ENCODE data around the gene SMAP2.
"Not testable (repeated sequence)": the region's sequence is repeated elsewhere in the genome, so short reads cannot be mapped to it uniquely, and the experiment has no call there.

The SMAP2 gene

DNA sequence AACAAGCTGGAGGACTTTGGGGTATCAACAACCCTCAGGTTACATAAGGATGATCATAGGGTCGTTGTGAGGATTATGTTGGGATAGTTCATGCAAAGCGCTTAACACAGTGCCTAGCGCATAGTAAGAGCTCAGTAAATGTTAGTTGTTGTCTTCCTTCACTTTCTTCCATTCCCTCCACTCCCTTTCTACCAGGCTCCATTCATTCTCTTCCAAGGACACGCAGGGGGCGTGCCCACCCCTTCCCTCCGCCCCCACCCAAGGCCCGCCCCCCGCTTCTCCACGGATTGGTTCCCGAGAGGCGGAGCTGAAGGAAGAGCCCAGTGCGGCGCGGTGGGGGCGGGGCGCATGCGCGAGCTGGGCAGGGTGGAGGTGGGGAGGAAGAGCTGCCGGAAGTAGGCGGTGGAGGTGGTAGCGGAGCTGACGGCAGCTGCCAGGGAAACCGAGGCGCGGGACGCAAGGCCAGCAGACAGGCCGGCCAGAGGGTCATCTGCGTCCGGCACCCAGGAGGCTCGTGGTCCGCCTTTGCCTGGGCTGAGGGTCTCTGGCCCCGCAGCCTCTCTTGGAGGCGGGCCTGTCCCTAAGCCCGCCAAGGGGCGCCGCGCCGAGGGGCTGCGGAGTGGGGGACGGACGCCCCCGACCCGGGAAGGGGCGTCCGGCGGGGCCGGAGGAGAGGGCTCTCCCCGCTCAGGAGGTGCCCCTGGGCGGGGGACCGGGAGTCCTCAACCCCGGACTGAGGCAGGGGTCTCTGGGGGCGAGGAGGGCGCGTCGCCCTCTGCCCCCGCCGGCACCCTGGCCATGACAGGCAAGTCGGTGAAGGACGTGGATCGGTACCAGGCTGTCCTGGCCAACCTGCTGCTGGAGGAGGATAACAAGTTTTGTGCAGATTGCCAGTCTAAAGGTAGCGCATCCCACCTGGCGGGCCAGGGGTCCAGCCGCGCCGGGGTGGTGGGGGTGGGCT is at the start of gene SMAP2:
TSS of gene SMAP2 (plus strand) at position 405 of the 961 bp plus-strand sequence. CDS start at position 799, 394 bp downstream.
- in situ Hi-C loops (cut with MboI; ENCODE audit: low sequenced_read_pairs) = no loop called here

GRCh38 chr1:40331403-40331802 is 42.1 kb upstream of the SMAP2 start:
- in situ Hi-C loops (cut with MboI; ENCODE audit: low sequenced_read_pairs) = loop anchor here (10.0 kb wide), 1 partner anchor 247 kb away; no protein-coding TSS in a partner anchor

GRCh38 chr1:40332695-40333094 is 40.8 kb upstream of the SMAP2 start:
- in situ Hi-C loops (cut with MboI; ENCODE audit: low sequenced_read_pairs) = loop anchor here (10.0 kb wide), 1 partner anchor 248 kb away; no protein-coding TSS in a partner anchor

DNA sequence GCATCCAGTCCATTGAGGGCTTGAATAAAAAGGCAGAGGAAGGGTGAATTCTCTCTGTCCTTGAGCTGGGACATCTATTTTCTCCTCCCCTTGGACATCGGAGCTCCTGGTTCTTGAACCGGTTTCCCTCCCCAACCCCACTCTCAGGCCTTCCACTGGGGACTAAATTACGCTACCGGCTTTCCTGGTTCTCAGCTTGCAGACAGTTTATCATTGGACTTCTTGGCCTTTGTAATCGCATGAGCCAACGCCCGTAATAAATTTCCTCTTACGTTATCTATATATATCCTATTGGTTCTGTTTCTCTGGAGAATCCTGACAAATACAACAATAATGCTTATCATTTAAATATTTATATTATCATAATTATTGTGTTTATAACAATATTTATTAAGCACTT is 36.1 kb upstream of the SMAP2 start:
- in situ Hi-C loops (cut with MboI; ENCODE audit: low sequenced_read_pairs) = loop anchor here (10.0 kb wide), 1 partner anchor 253 kb away; no protein-coding TSS in a partner anchor

GRCh38 chr1:40338745-40339419 is 34.6 kb upstream of the SMAP2 start:
- in situ Hi-C loops (cut with MboI; ENCODE audit: low sequenced_read_pairs) = loop anchor here (10.0 kb wide), 1 partner anchor 254 kb away; no protein-coding TSS in a partner anchor

- in situ Hi-C loops (cut with MboI; ENCODE audit: low sequenced_read_pairs) = loop anchor here (10.0 kb wide), 1 partner anchor 255 kb away; no protein-coding TSS in a partner anchor
These were observed 33.9 kb upstream of the SMAP2 start for GRCh38 chr1:40339420-40340323.

DNA sequence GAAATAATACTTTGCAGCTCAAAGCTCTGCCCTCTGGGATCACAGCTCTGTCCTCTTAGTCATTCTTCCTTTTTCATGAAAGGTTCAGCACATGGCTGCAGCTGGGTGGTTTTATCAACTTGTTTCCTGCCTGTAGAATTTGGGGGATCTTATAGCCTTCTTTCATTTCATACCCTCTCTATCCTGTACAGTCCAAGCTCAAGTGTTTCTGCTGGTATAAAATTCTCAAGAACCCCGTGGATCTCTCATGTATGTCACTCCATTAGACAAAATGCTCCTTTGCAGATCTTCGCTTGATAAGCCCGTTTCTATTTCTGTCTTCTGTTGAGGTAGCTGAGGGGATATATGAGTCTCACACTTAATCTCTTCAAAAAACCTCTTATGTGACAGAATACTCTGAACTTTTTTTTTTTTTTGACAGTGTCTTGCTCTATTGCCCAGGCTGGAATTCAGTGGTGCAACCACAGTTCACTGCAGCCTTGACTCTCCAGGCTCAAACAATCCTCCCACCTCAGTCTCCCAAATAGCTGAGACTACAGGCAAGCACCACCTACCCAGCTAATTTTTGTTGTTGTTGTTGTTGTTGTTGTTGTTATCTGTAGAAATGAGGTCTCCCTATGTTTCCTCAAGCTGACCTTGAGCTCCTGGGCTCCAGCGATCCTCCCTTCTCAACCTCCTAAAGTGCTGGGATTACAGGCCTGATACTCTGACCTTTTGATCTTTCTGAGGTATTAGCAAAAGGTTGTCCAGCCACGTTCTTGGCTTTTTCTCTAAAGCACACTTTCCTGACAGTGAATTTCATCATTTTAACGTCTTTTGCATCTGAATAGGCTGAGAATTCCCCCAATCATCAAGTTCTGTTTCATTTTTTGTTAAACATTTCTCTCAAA is 31.8 kb upstream of the SMAP2 start:
- in situ Hi-C loops (cut with MboI; ENCODE audit: low sequenced_read_pairs) = no loop called here

DNA sequence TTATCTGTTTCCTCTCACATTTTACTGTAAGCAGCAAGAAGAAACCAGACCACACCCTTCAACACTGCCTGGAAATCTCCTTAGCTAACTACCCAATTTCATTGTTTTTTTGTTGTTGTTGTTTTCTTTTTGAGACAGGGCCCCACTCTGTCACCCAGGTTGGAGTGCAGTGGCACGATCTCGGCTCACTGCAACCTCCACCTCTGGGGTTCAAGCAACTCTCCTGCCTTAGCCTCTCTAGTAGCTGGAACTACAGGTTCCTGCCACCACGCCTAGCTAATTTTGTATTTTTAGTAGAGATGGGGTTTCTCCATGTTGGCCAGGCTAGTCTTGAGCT is 31.2 kb upstream of the SMAP2 start:
- in situ Hi-C loops (cut with MboI; ENCODE audit: low sequenced_read_pairs) = not testable (repeated sequence)

- in situ Hi-C loops (cut with MboI; ENCODE audit: low sequenced_read_pairs) = no loop called here
These were observed 28.9 kb upstream of the SMAP2 start for GRCh38 chr1:40344597-40344996.

DNA sequence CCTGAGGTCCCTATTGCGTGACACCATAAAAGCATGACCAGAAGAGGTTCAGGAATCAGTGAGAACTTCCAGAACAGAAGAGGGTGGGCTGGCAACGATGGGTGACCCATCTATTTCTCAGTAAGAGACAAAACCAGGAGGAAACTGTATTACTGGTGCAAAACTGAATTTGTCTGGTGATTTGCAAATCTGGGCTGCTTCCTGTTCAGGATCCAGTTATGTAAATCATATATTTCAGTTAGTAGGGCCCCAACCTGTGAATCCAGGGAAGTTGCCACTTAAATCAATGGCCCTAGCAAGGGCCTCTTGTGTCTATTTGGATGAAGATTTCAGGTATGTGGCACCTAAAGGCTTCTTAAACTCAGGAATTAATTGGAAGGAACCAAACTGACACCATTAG is 23.1 kb upstream of the SMAP2 start:
- in situ Hi-C loops (cut with MboI; ENCODE audit: low sequenced_read_pairs) = no loop called here

- in situ Hi-C loops (cut with MboI; ENCODE audit: low sequenced_read_pairs) = no loop called here
These were observed 22.4 kb upstream of the SMAP2 start for GRCh38 chr1:40351124-40351523.

GRCh38 chr1:40352126-40352525 is 21.4 kb upstream of the SMAP2 start:
- in situ Hi-C loops (cut with MboI; ENCODE audit: low sequenced_read_pairs) = no loop called here

GRCh38 chr1:40353082-40353481 is 20.4 kb upstream of the SMAP2 start:
- in situ Hi-C loops (cut with MboI; ENCODE audit: low sequenced_read_pairs) = no loop called here

DNA sequence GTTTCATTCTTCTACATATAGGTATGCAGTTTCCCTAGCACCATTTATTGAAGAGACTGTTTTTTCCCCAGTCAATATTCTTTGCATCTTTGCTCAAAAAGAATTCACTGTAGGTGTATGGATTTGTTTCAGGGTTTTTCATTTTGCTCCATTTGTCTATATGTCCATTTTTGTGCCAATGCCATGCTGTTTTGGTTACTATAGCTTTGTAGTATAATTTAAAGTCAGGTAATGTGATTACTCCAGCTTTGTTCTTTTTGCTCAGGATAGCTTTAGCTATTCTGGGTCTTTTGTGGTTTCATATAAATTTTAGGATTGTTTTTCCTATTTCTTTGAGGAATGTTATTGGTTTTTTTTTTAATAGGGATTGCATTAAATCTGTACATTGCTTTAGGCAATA is 15.9 kb upstream of the SMAP2 start:
- in situ Hi-C loops (cut with MboI; ENCODE audit: low sequenced_read_pairs) = no loop called here

GRCh38 chr1:40360631-40361030 is 12.9 kb upstream of the SMAP2 start:
- in situ Hi-C loops (cut with MboI; ENCODE audit: low sequenced_read_pairs) = no loop called here

- in situ Hi-C loops (cut with MboI; ENCODE audit: low sequenced_read_pairs) = no loop called here
These were observed 12.3 kb upstream of the SMAP2 start for GRCh38 chr1:40361201-40361600.

DNA sequence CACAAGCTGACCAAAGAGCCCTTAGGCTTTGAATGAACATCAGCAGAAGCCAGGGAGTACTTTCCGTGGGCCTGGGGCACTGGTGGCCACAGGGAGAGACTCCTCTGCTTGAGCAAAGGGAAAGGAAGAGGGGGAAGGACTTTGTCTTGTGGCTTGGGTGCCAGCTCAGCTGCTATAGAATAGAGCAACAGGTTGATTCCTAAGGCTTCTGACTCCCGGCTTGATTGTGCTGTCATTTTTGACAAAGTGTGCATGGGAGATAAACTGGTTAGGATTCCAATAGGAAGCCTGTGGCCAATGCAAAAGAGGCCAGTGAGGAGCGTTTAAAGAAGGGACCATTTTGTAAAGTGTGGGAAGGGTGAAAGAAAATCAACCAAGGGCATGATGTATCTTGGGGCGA is 11.9 kb upstream of the SMAP2 start:
- in situ Hi-C loops (cut with MboI; ENCODE audit: low sequenced_read_pairs) = no loop called here

DNA sequence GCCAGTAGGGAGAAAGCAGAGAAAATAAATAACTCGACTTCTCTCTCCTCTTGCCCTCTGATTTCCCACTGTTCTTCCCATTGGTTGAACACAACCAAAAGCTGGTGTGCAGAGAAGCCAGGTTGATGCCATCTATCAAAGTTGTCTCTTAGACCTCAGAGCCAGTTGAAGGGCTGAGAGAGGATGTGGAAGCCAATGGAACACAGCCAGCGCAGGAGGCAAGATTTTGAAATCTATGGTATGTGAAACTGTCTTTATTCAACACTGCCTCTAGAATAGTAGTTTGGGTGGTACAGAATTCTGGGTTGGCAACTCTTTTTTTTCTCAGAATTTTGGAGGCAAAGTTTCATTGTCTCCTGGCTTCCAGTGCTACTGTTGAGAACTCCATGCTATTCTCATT is 11.3 kb upstream of the SMAP2 start:
- in situ Hi-C loops (cut with MboI; ENCODE audit: low sequenced_read_pairs) = no loop called here

DNA sequence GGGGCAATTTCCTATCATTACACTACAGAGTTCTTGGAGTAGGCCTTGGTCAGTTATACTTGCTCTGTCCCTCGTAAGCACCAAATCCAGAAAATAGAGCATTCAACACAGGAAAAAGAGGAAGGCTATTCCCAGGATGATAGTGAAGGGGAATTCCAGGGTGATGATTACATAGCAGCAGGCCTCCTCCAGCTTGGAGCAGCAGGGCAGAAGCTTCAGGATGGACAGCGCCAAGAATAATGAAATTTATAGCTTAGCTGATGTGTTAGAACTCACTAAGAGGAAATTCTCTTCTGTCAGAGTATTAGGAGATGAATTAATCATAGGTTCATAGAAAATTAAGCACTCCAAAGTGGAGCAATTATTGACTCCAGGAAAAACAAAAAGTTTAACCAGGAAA is 10.8 kb upstream of the SMAP2 start:
- in situ Hi-C loops (cut with MboI; ENCODE audit: low sequenced_read_pairs) = no loop called here

- in situ Hi-C loops (cut with MboI; ENCODE audit: low sequenced_read_pairs) = no loop called here
These were observed 9.8 kb upstream of the SMAP2 start for GRCh38 chr1:40363721-40364120.
